ENCODE results near the gene AKAP13. TPM values are rescaled to one million over a fixed set of nuclear protein-coding genes. Genes with fewer than 3 reads are reported as not detected.

Gene AKAP13
- total and polyA plus RNA-seq, 2 of the 13 experiments (the other 11 are each of a cell fraction or from before 2014, with no cell fraction given), result 6.7 to 27.1 TPM

GRCh38 chr15:85754989-85755388 lies 374.6 kb downstream of the AKAP13 start (continued):
- TF ChIP-seq ZNF20 (CRISPR knock-in tag; IDR thresholded peaks at IDR 0.05) (no peak), ETV6 (CRISPR knock-in tag; conservative IDR thresholded peaks at IDR 0.05) (no peak), ZNF788 (CRISPR knock-in tag; IDR thresholded peaks at IDR 0.05; ENCODE audit: borderline replicate concordance) (peak; percentile 32; the same call in 1 of the 2 replicates), HDAC1 (CRISPR knock-in tag; IDR thresholded peaks at IDR 0.05) (0 out of 2 replicates have a peak, but pooled peaks have one; percentile 22), MATR3 (CRISPR knock-in tag; IDR thresholded peaks at IDR 0.05) (no peak), ZNF572 (CRISPR knock-in tag; IDR thresholded peaks at IDR 0.05) (no peak), XBP1 (CRISPR knock-in tag; IDR thresholded peaks at IDR 0.05) (no peak), KDM2A (CRISPR knock-in tag; IDR thresholded peaks at IDR 0.05; ENCODE audit: borderline replicate concordance, low read depth) (no peak), SP2 (CRISPR knock-in tag; IDR thresholded peaks at IDR 0.05) (no peak), KLF13 (CRISPR knock-in tag; IDR thresholded peaks at IDR 0.05) (no peak), ZNF354B (CRISPR knock-in tag; IDR thresholded peaks at IDR 0.05) (no peak), HNF4A (CRISPR knock-in tag; IDR thresholded peaks at IDR 0.05) (peak; percentile 47; the same call in 1 of the 2 replicates)

DNA sequence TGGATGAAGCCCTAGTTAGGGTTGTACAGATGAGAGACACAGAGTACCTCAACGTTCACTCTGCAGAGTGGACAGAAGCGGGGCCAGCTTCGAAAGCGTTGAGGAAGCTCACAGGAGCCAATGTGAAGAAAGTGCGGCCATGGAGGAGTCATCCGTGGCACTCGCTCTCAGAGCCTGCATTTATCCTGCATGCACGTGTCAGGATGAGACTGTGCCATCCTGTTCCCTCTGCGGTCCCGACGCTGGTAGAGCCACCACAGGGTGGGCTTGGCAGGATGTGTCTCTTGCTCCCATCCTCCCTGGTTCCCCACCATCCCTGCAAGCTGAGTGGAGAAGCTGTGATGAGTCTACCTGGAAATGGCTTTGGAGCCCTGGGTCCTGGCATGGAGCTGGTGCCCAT lies 375.1 kb downstream of the AKAP13 start:
- Histone ChIP-seq H3K27me3 (ENCODE audit: control insufficient read depth in 1 of 2, insufficient read depth in 2 of 2, low read length in 2 of 2) (no peaks in the 10 kb centered on the region), H4K20me1 (ENCODE audit: insufficient read depth, low read length) (no peaks in the 10 kb centered on the region), H3K9me3 (ENCODE audit: low read length) (no peaks in the 10 kb centered on the region), H3K79me2 (ENCODE audit: insufficient read depth, low read length) (no peaks in the 10 kb centered on the region), H3K4me1 (ENCODE audit: insufficient read depth, low read length) (no peaks in the 10 kb centered on the region), H3K36me3 (replicated peaks in 1 of 2; ENCODE audit: control insufficient read depth in 1 of 2, insufficient read depth in 2 of 2, low read length in 2 of 2) (peaks cover 4 to 10% of the 10 kb centered on the region in 2 experiments; a peak in 1 of 5 replicates), H2AFZ (ENCODE audit: low read length) (no peak overlapping the region), H3K27ac (ENCODE audit: extremely low read length, insufficient read depth, low read length) (no peak overlapping the region), H3K9ac (ENCODE audit: insufficient read depth, low read depth, low read length) (no peak overlapping the region), H3K4me2 (ENCODE audit: low read depth, low read length) (no peak overlapping the region), H3K4me3 (replicated peaks in 1 of 3; ENCODE audit: insufficient read depth in 1 of 3, low read depth in 2 of 3, low read length in 3 of 3) (no peak overlapping the region)
- no TSS peak for BruUV-seq (replicated peaks)
- DNase-seq (ENCODE audit: low spot score) (no peak), FAIRE-seq (no peak), ATAC-seq (no peak)
- WGBS (ENCODE audit: low lambda C conversion rate), result 100% methylated on average over 6 of the region's 11 CpGs
- in situ Hi-C loops (cut with HindIII; ENCODE audit: extremely low pct_ligation_motif_present, low pct_unique_long_range_greater_than_20kb), result no loop called here
- ChIA-PET CTCF (ENCODE audit: low intra/inter-chr PET ratio, low total read pairs) (no interaction called here), POLR2A (no interaction called here)
- intact Hi-C loops (cut with micrococcal nuclease; ENCODE audit: unreplicated experiment), result no loop called here
- TF ChIP-seq RFX3 (CRISPR knock-in tag; IDR thresholded peaks at IDR 0.05) (no peak), DNMT1 (CRISPR knock-in tag; IDR thresholded peaks at IDR 0.05) (no peak), RBM39 (IDR thresholded peaks at IDR 0.05; ENCODE audit: low read depth, low read length, poor library complexity, severe bottlenecking) (no peak), YEATS2 (CRISPR knock-in tag; IDR thresholded peaks at IDR 0.05; ENCODE audit: borderline replicate concordance) (no peak), SOX13 (IDR thresholded peaks at IDR 0.05) (no peak), SOX13 (CRISPR knock-in tag; conservative IDR thresholded peaks at IDR 0.05 in 1 of 2, IDR thresholded peaks at IDR 0.05 in 1 of 2) (no peak)
- TF ChIP-seq, protein P1, sequence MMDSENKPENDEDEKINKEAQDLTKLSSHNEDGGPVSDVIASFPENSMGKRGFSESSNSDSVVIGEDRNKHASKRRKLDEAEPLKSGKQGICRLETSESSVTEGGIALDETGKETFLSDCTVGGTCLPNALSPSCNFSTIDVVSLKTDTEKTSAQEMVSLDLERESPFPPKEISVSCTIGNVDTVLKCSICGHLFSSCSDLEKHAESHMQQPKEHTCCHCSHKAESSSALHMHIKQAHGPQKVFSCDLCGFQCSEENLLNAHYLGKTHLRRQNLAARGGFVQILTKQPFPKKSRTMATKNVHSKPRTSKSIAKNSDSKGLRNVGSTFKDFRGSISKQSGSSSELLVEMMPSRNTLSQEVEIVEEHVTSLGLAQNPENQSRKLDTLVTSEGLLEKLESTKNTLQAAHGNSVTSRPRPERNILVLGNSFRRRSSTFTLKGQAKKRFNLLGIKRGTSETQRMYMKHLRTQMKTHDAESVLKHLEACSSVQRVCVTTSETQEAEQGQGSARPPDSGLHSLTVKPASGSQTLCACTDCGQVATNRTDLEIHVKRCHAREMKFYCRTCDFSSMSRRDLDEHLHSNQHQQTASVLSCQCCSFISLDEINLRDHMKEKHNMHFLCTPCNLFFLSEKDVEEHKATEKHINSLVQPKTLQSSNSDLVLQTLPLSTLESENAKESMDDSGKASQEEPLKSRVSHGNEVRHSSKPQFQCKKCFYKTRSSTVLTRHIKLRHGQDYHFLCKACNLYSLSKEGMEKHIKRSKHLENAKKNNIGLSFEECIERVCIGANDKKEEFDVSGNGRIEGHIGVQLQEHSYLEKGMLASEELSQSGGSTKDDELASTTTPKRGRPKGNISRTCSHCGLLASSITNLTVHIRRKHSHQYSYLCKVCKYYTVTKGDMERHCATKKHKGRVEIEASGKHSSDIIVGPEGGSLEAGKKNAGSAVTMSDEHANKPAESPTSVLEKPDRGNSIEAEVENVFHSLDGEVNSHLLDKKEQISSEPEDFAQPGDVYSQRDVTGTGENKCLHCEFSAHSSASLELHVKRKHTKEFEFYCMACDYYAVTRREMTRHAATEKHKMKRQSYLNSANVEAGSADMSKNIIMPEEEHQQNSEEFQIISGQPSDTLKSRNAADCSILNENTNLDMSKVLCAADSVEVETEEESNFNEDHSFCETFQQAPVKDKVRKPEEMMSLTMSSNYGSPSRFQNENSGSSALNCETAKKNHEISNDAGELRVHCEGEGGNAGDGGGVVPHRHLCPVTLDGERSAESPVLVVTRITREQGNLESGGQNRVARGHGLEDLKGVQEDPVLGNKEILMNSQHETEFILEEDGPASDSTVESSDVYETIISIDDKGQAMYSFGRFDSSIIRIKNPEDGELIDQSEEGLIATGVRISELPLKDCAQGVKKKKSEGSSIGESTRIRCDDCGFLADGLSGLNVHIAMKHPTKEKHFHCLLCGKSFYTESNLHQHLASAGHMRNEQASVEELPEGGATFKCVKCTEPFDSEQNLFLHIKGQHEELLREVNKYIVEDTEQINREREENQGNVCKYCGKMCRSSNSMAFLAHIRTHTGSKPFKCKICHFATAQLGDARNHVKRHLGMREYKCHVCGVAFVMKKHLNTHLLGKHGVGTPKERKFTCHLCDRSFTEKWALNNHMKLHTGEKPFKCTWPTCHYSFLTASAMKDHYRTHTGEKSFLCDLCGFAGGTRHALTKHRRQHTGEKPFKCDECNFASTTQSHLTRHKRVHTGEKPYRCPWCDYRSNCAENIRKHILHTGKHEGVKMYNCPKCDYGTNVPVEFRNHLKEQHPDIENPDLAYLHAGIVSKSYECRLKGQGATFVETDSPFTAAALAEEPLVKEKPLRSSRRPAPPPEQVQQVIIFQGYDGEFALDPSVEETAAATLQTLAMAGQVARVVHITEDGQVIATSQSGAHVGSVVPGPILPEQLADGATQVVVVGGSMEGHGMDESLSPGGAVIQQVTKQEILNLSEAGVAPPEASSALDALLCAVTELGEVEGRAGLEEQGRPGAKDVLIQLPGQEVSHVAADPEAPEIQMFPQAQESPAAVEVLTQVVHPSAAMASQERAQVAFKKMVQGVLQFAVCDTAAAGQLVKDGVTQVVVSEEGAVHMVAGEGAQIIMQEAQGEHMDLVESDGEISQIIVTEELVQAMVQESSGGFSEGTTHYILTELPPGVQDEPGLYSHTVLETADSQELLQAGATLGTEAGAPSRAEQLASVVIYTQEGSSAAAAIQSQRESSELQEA (CRISPR knock-in tag; IDR thresholded peaks at IDR 0.05; ENCODE audit: not compliant biosample characterization), result no peak
